OCI-LY1 (cell line): ENCODE data around the gene TTC6.

Experiments
- CTCF ChIP-seq: fragments of 200-600 bp; sonication (generic), shearing (Covaris generic); IDR thresholded peaks from 2 replicates; pipeline ENCODE4 v1.5.1; 2017; ENCODE audit warnings: mild to moderate bottlenecking, antibody characterized with exemption, low read length, moderate library complexity, mixed read lengths
- EZH2 ChIP-seq: fragments of 200-600 bp; sonication (generic), shearing (Covaris generic); IDR thresholded peaks from 2 replicates; pipeline ENCODE4 v1.8.0; 2017; ENCODE audit warnings: borderline replicate concordance, mixed run types, mild to moderate bottlenecking, antibody characterized with exemption, low read length, moderate library complexity, mixed read lengths

DNA sequence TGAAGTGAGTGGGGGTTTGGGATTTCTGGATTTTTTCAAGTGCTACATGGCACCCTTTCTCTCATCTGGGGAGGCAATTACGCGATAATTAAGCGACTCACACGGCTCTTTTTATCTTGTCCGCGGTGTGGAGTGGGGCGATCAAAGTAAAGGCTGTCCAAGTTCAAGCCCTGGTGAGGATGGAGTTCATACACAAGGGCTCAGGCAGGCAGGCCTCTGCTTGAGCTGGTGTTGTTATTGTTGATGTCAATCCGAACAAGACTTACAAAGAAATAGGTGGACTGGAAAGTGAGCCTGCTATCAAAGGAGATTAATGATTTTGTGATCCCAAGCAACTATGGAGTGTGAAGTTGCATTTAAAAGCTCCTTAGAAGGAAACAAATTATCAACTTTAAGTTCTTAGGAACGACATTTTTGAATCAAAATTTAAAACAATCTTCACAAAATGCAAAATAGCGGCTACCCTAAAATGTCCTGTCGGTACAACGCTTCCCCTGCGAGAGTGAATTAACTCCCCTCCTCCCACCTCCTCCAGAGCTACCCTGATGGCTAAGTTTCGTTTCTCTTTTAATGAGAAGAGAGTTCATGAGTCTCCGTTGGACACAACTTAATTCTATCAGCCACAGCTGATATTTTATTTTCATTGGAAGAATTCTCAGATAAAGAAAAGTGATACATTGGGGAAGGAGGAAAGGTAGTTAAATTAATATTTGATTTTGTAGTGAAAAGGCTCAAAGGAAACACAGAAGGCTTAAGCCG is 6.3 kb upstream of the TTC6 start:
- TF ChIP-seq EZH2 (no peak), CTCF (no peak)
